K562 (cell line): ENCODE results near the gene ADGRB3. TPM values are rescaled to one million over a fixed set of nuclear protein-coding genes. Genes with fewer than 3 reads are reported as not detected.
"Not testable (repeated sequence)": the region's sequence is repeated elsewhere in the genome, so short reads cannot be mapped to it uniquely, and the experiment has no call there.

ENCODE experiments used
- ATAC-seq: fragments of 200-7000 bp; cut with Tn5 transposase; 3 replicates; pipeline ENCODE4 v1.9.1; 2020; ENCODE audit warnings: moderate library complexity
- BruUV-seq: library from RNA; stranded (reverse); fragments of 400-500 nt; replicated peaks from 2 replicates; lab custom pipeline; 2021; lab: Mats Ljungman, UMichigan
- CTCF ChIA-PET: fragments of 300-600 bp; formaldehyde crosslinking; extraction: SDS; loops from one replicate; lab custom pipeline; 2021; ENCODE audit warnings: low intra/inter-chr PET ratio; lab: Yijun Ruan, JAX
- POLR2A ChIA-PET: fragments of 300-600, 350-650 bp; sonication (Branson Sonifier 250); formaldehyde crosslinking; extraction: SDS; loops from one replicate; lab custom pipeline; 2021; ENCODE audit warnings: antibody characterized with exemption, inconsistent platforms; lab: Yijun Ruan, JAX
- DNase-seq, 4 experiments: peaks; one replicate each; pipeline versions ENCODE4 v3.0.0 to v3.0.0-alpha.2; 2011 to 2018; ENCODE audit warnings: low spot score in 3 of 4, mixed read lengths in 3 of 4; ENCODE audit errors: extremely low read depth in 1 of 4
- FAIRE-seq: peaks from 2 replicates; lab custom pipeline; 2011; peaks lifted over from hg19 to GRCh38; lab: Jason Lieb, UNC
- H2AFZ ChIP-seq: 2 replicates; pipeline ENCODE4 v1.6.0; 2011; ENCODE audit warnings: low read depth, low read length, control low read depth, inconsistent platforms
- H3K27ac ChIP-seq: fragments of 200-600 bp; 3 replicates; pipeline ENCODE4 v1.8.0; 2011; ENCODE audit warnings: low read depth, mild to moderate bottlenecking, control low read depth, inconsistent platforms, low read length, moderate library complexity, mixed read lengths; ENCODE audit errors: extremely low read depth
- H3K27me3 ChIP-seq, 2 experiments: fragments of 300-600 bp in 1 of 2; 2 replicates in 1 of 2; 3 replicates in 1 of 2; pipeline versions ENCODE4 v1.6.0 to v1.8.0; 2011; ENCODE audit warnings: inconsistent platforms in 2 of 2, low read length in 2 of 2, mild to moderate bottlenecking in 1 of 2, mixed read lengths in 1 of 2, moderate library complexity in 1 of 2; ENCODE audit not compliant: control insufficient read depth in 2 of 2, insufficient read depth in 2 of 2
- H3K36me3 ChIP-seq: fragments of 300-600 bp; 3 replicates; pipeline ENCODE4 v1.8.0; 2011; ENCODE audit warnings: mild to moderate bottlenecking, low read length, inconsistent platforms; ENCODE audit not compliant: control insufficient read depth, insufficient read depth
- H3K4me1 ChIP-seq, 2 experiments: fragments of 200-600 bp in 1 of 2; replicated peaks in 1 of 2; 2 replicates in 1 of 2; 3 replicates in 1 of 2; pipeline versions ENCODE4 v1.5.1 to v1.8.0; 2011; ENCODE audit warnings: inconsistent platforms in 2 of 2, low read length in 2 of 2, mild to moderate bottlenecking in 1 of 2, mixed read lengths in 1 of 2, moderate library complexity in 1 of 2; ENCODE audit not compliant: control insufficient read depth in 2 of 2, insufficient read depth in 2 of 2
- H3K4me2 ChIP-seq: 2 replicates; pipeline ENCODE4 v1.6.1; 2011; ENCODE audit warnings: low read length, control low read depth, inconsistent platforms, mixed read lengths; ENCODE audit not compliant: insufficient read depth
- H3K4me3 ChIP-seq: fragments of 200-600 bp; sonication (generic), shearing (Covaris generic); 2 replicates; pipeline ENCODE4 v1.5.1; 2016; ENCODE audit warnings: control low read depth, inconsistent platforms
- H3K79me2 ChIP-seq: fragments of 200-600 bp; 3 replicates; pipeline ENCODE4 v1.8.0; 2011; ENCODE audit warnings: low read length, inconsistent platforms; ENCODE audit not compliant: control insufficient read depth, insufficient read depth
- H3K9ac ChIP-seq, 2 experiments: 2 replicates each; pipeline versions ENCODE4 v1.6.0 to v1.6.1; 2011; ENCODE audit warnings: low read depth in 2 of 2, low read length in 2 of 2, control low read depth in 1 of 2, inconsistent platforms in 1 of 2, mild to moderate bottlenecking in 1 of 2, mixed read lengths in 1 of 2; ENCODE audit not compliant: insufficient read depth in 1 of 2
- H3K9me1 ChIP-seq: one replicate; pipeline ENCODE4 v1.6.0; 2011; ENCODE audit warnings: inconsistent platforms, mild to moderate bottlenecking, low read length, moderate library complexity; ENCODE audit not compliant: control insufficient read depth, insufficient read depth
- H3K9me3 ChIP-seq: replicated peaks from 2 replicates; pipeline ENCODE4 v1.5.1; 2011; ENCODE audit warnings: low read depth, low read length, inconsistent platforms; ENCODE audit not compliant: control insufficient read depth, insufficient read depth
- H4K20me1 ChIP-seq: replicated peaks from 2 replicates; pipeline ENCODE4 v1.6.1; 2011; ENCODE audit warnings: low read length, inconsistent platforms, mixed read lengths; ENCODE audit not compliant: control insufficient read depth, insufficient read depth
- ARHGAP35 ChIP-seq: fragments of 450-650 bp; IDR thresholded peaks from 2 replicates; pipeline ENCODE4 v1.6.1; 2018; ENCODE audit not compliant: partially characterized antibody
- ARID2 ChIP-seq: fragments of 450-650 bp; IDR thresholded peaks from 2 replicates; pipeline ENCODE4 v1.6.1; 2017; ENCODE audit warnings: antibody characterized with exemption, mild to moderate bottlenecking
- ATF2 ChIP-seq: sonication (generic); formaldehyde crosslinking; IDR thresholded peaks from 2 replicates; pipeline ENCODE4 v1.8.1; 2022; ENCODE audit warnings: missing genetic modification reagents
- CSDE1 ChIP-seq, 2 experiments: fragments of 450-650 bp; IDR thresholded peaks; 2 replicates each; pipeline ENCODE4 v1.6.1; 2016; ENCODE audit warnings: mild to moderate bottlenecking in 1 of 2
- IRF2 ChIP-seq: sonication (generic); formaldehyde crosslinking; IDR thresholded peaks from 2 replicates; pipeline ENCODE4 v1.8.1; 2022; ENCODE audit warnings: mild to moderate bottlenecking, missing genetic modification reagents
- MYC ChIP-seq, 2 experiments: fragments of 250-450 bp in 1 of 2; sonication (Bioruptor Pico) in 1 of 2; IDR thresholded peaks; 2 replicates each; pipeline versions ENCODE4 v1.5.1 to v1.6.1; 2012 to 2021; ENCODE audit warnings: low read depth in 2 of 2, borderline replicate concordance in 1 of 2, improper control_type of control experiment in 1 of 2, low read length in 1 of 2, mild to moderate bottlenecking in 1 of 2, moderate library complexity in 1 of 2
- PHF8 ChIP-seq: fragments of 200-600 bp; sonication (generic); IDR thresholded peaks from 2 replicates; pipeline ENCODE4 v1.6.1; 2012; ENCODE audit warnings: mixed run types, mild to moderate bottlenecking, inconsistent platforms, low read length, moderate library complexity, borderline replicate concordance
- PML ChIP-seq: IDR thresholded peaks from 2 replicates; pipeline ENCODE4 v1.6.1; 2012; ENCODE audit warnings: low read length, inconsistent platforms
- ZBTB17 ChIP-seq: fragments of 450-650 bp; formaldehyde crosslinking; IDR thresholded peaks from 2 replicates; pipeline ENCODE4 v1.4.0; 2020; ENCODE audit warnings: mild to moderate bottlenecking
- ZNF197 ChIP-seq: fragments of 200-800 bp; sonication (Bioruptor generic); IDR thresholded peaks from 2 replicates; pipeline ENCODE4 v1.6.1; 2016; ENCODE audit warnings: low read depth, missing genetic modification characterization, missing compliant biosample characterization
- ZNF830 ChIP-seq: fragments of 250-450 bp; sonication (Bioruptor Pico); IDR thresholded peaks from 2 replicates; pipeline ENCODE4 v1.5.0; 2021; ENCODE audit warnings: mild to moderate bottlenecking
- ZSCAN32 ChIP-seq: fragments of 450-650 bp; formaldehyde crosslinking; IDR thresholded peaks from 2 replicates; pipeline ENCODE4 v1.4.0; 2020; ENCODE audit warnings: mild to moderate bottlenecking, moderate library complexity
- WGBS: fragments of 100-300 bp; shearing (Covaris generic); methylation state at CpG from one replicate; pipeline ENCODE4 v1.1.6; 2016; ENCODE audit warnings: low coverage, mixed read lengths; ENCODE audit not compliant: insufficient coverage; ENCODE audit errors: missing lambda C conversion rate; 5-methylcytosine and 5-hydroxymethylcytosine counted together
- in situ Hi-C: fragments of 300-500 bp; cut with MboI; formaldehyde crosslinking; loops from 4 replicates; pipeline ENCODE4 v1.15.0; 2018; ENCODE audit warnings: inconsistent platforms, mixed read lengths
- intact Hi-C: fragments of 100-400 bp; cut with micrococcal nuclease; formaldehyde crosslinking; loops from 2 replicates; pipeline ENCODE4 v1.14.2; 2022
- polyA plus RNA-seq, 8 experiments: library from polyadenylated mRNA; depleted of rRNA in 4 of 8; stranded (reverse) in 5 of 8; unstranded in 3 of 8; fragments of >200 nt; fragmentation: Nextera tagmentation in 2 of 8; fragmentation: Illumina TruSeq in 1 of 8; extraction: Ambion mirVana in 2 of 8; extraction: Trizol in 1 of 8; gene quantifications; 2 replicates each; pipeline versions ENCODE4 v1.2.1 to v1.2.3, GENCODE V29; 2011 to 2014; ENCODE audit warnings: inconsistent platforms in 1 of 8, missing spikeins in 1 of 8
- total RNA-seq, 7 experiments: library from RNA; depleted of rRNA in 6 of 7; stranded (reverse); fragments of >200 nt in 6 of 7; fragmentation: Illumina TruSeq in 2 of 7; extraction: Trizol in 2 of 7; gene quantifications; 2 replicates each; pipeline versions ENCODE4 v1.2.1 to v1.2.3, GENCODE V29; 2011 to 2021; ENCODE audit warnings: low replicate concordance in 1 of 7

ADGRB3 gene
- total and polyA plus RNA-seq, 9 of the 15 experiments (the other 6 are each of a cell fraction or from before 2014, with no cell fraction given) = 0.90 to 7.8 (median 2.4) TPM

- Histone ChIP-seq H3K9me3 (peaks cover 5% of the 10 kb centered on the region; the same call in 1 of the 2 replicates), H3K4me2 (no peak overlapping the region), H3K79me2 (no peaks in the 10 kb centered on the region), H4K20me1 (no peaks in the 10 kb centered on the region), H3K36me3 (no peaks in the 10 kb centered on the region), H3K27ac (no peak overlapping the region), H2AFZ (no peak overlapping the region), H3K9ac (no peak overlapping the region), H3K4me3 (no peak overlapping the region), H3K4me1 (no peaks in the 10 kb centered on the region), H3K27me3 (no peaks in the 10 kb centered on the region), H3K9me1 (no peaks in the 10 kb centered on the region)
- no peak for DNase-seq
- TF ChIP-seq ZSCAN32 (CRISPR knock-in tag) (no peak), PML (no peak), ARHGAP35 (no peak), PHF8 (no peak), MYC (IDR thresholded peaks at IDR 0.05; ENCODE audit: low read depth, low read length) (no peak), MYC (CRISPR knock-in tag; IDR thresholded peaks at IDR 0.05; ENCODE audit: borderline replicate concordance, low read depth) (no peak), ZBTB17 (CRISPR knock-in tag) (no peak), ZNF830 (CRISPR knock-in tag) (no peak), IRF2 (CRISPR knock-in tag) (no peak), CSDE1 (IDR thresholded peaks at IDR 0.05) (no peak), ATF2 (CRISPR knock-in tag) (no peak), ZNF197 (no peak), ARID2 (no peak)
- in situ Hi-C loops = no loop called here
- intact Hi-C loops = no loop called here
- 35% methylated on average over 4 of the region's 4 CpGs for WGBS
- ATAC-seq = no peak
- BruUV-seq = no TSS peak
- FAIRE-seq = no peak
- ChIA-PET CTCF (no interaction called here), POLR2A (interaction anchor here (1.2 kb wide), 1 partner anchor 22 kb away, joined by 4 read pairs; no protein-coding TSS in a partner anchor)
Measured at GRCh38 chr6:68880050-68880813, 245.2 kb downstream of the ADGRB3 start.

GRCh38 chr6:68883325-68883724 lies 248.2 kb downstream of the ADGRB3 start:
- POLR2A ChIA-PET, H2AFZ ChIP-seq: not testable (repeated sequence)

More at GRCh38 chr6:68883325-68883724, 248.2 kb downstream of the ADGRB3 start:
- intact Hi-C loops, H3K36me3 ChIP-seq, H3K9me1 ChIP-seq, H3K9me3 ChIP-seq, H3K9ac ChIP-seq, ATAC-seq, H3K4me3 ChIP-seq, CTCF ChIA-PET, H3K27me3 ChIP-seq, FAIRE-seq, H3K27ac ChIP-seq, BruUV-seq, H3K4me1 ChIP-seq, DNase-seq, H3K4me2 ChIP-seq, H4K20me1 ChIP-seq, in situ Hi-C loops, H3K79me2 ChIP-seq: not testable (repeated sequence)
- 52% methylated on average over 8 of the region's 9 CpGs for WGBS
